Transverse colon (tissue), 4 donors: ENCODE measurements around the gene SERGEF. TPM values are rescaled to one million over a fixed set of nuclear protein-coding genes. Genes with fewer than 3 reads are reported as not detected.

Source experiments
- DNase-seq: peaks from one replicate; pipeline ENCODE4 v3.0.0-alpha.2; 2019
- H3K27ac ChIP-seq, 4 donors: fragments of 200-600 bp; sonication (generic); 2 replicates each; pipeline ENCODE4 v1.5.1; 2016 to 2018; ENCODE audit warnings: inconsistent platforms in 4 of 4
- H3K27me3 ChIP-seq: fragments of 200-600 bp; sonication (generic); 2 replicates; pipeline ENCODE4 v1.5.1; 2017; ENCODE audit warnings: inconsistent platforms
- H3K36me3 ChIP-seq, 4 donors: fragments of 200-600 bp; sonication (generic); 2 replicates each; pipeline ENCODE4 v1.5.1; 2017 to 2019; ENCODE audit warnings: inconsistent platforms in 4 of 4
- H3K4me1 ChIP-seq, 4 donors: fragments of 200-600 bp; sonication (generic); 2 replicates each; pipeline ENCODE4 v1.5.1; 2017 to 2020; ENCODE audit warnings: inconsistent platforms in 4 of 4
- H3K4me3 ChIP-seq, 4 donors: fragments of 200-600 bp; sonication (generic); 1 replicate in 1 of 4; 2 replicates in 3 of 4; pipeline versions ENCODE4 v1.5.1 to v1.6.1; 2017 to 2019; ENCODE audit warnings: inconsistent platforms in 4 of 4
- H3K9me3 ChIP-seq, 2 donors: fragments of 200-600 bp; sonication (generic); 2 replicates each; pipeline ENCODE4 v1.5.1; 2017 to 2019; ENCODE audit warnings: inconsistent platforms in 2 of 2
- CTCF ChIP-seq, 5 experiments: fragments of 200-600 bp in 3 of 5; fragments of 450-650 bp in 2 of 5; sonication (generic) in 3 of 5; IDR thresholded peaks; 1 replicate in 2 of 5; 2 replicates in 3 of 5; pipeline ENCODE4 v1.5.1; 2016 to 2017; ENCODE audit warnings: antibody characterized with exemption in 5 of 5, inconsistent platforms in 3 of 5, mild to moderate bottlenecking in 2 of 5, moderate library complexity in 1 of 5
- EP300 ChIP-seq: sonication (generic); formaldehyde crosslinking; IDR thresholded peaks from one replicate; pipeline ENCODE4 v1.6.1; 2017; ENCODE audit warnings: antibody characterized with exemption, low read depth
- POLR2A ChIP-seq: fragments of 450-650 bp; IDR thresholded peaks from one replicate; pipeline ENCODE4 v1.6.1; 2016; ENCODE audit warnings: antibody characterized with exemption, mild to moderate bottlenecking, moderate library complexity
- POLR2AphosphoS5 ChIP-seq, 3 donors: sonication (generic); formaldehyde crosslinking; IDR thresholded peaks; one replicate each; pipeline ENCODE4 v1.6.1; 2016; ENCODE audit warnings: antibody characterized with exemption in 3 of 3
- WGBS, 2 donors: methylation state at CpG; one replicate each; pipeline ENCODE4 v1.1.5; 2018; ENCODE audit warnings: low coverage in 1 of 2; 5-methylcytosine and 5-hydroxymethylcytosine counted together
- in situ Hi-C, 4 donors: fragments of 200-750 bp; cut with MboI; loops; one replicate each; pipeline versions ENCODE4 v1.15.0 to v1.15.1; 2017; ENCODE audit warnings: low sequenced_read_pairs in 3 of 4, low pct_ligation_motif_present in 1 of 4, low pct_unique_long_range_greater_than_20kb in 1 of 4
- intact Hi-C: fragments of 100-400 bp; cut with DNase I; formaldehyde crosslinking; loops from one replicate; pipeline ENCODE4 v1.15.1; 2023; ENCODE audit warnings: low total_unique reads
- total RNA-seq, 4 donors: library from RNA; depleted of rRNA; stranded (reverse); fragments of >200 nt; gene quantifications; one replicate each; pipeline ENCODE4 v1.1.0, GENCODE V29; 2016

SERGEF gene
- total RNA-seq, 4 donors from 2014 or later: 11.6 to 28.9 (median 19.1) TPM

DNA sequence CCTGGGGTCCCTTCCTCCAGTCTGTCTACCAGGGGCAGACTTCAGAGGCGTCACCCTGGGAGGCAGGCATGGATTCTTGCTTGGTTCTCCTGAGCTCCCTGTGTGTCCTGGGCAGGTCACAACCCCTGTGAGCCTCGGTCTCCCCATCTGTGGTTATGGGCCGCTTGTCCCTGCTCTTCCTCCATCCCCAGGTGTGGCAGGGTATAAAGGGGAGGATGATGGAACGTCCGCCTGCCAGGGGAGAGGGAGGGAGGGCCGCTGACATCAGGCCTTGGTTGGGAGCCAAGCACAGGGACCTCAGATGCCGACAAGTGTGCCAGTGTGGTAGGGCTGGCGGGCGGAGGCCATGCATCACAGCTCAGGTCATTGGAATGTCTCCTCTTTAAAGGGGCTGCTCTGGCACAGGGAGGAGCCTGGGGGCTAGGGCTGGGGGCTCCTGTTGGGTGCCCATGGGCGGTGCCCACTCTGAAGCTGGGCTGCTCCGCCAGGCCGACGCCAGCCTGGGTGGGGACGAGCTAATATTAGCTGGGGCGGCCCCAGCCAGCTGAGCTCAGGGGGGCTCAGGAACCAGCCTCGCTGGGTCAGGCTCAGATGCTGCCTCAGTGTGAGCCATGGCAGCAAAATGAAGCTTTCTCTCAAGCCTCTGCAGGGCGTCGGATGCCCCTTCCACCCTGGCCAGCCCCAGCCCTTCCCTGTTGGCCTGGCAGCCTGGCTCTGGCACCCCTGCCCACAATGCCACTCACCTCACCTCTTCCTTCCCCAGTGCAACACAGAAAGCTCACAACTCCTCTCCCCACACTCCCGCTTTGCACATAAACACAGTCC is 265.5 kb downstream of the SERGEF start:
- H3K36me3 ChIP-seq: no peaks in the 10 kb centered on the region
- no peaks in the 10 kb centered on the region for H3K4me1 ChIP-seq
- in situ Hi-C loops (no loop called here), intact Hi-C loops (no loop called here)
- no peak overlapping the region for H3K4me3 ChIP-seq
- WGBS, 2 donors: 67 to 83% methylated on average over 1 to 18 of the region's 19 CpGs
- no peak for DNase-seq
- TF ChIP-seq CTCF (IDR thresholded peaks at IDR 0.05) (no peak), EP300 (no peak), POLR2A (no peak), POLR2AphosphoS5 (IDR thresholded peaks at IDR 0.05) (no peak)
- H3K9me3 ChIP-seq: no peaks in the 10 kb centered on the region
- no peak overlapping the region for H3K27ac ChIP-seq
- H3K27me3 ChIP-seq: no peaks in the 10 kb centered on the region

DNA sequence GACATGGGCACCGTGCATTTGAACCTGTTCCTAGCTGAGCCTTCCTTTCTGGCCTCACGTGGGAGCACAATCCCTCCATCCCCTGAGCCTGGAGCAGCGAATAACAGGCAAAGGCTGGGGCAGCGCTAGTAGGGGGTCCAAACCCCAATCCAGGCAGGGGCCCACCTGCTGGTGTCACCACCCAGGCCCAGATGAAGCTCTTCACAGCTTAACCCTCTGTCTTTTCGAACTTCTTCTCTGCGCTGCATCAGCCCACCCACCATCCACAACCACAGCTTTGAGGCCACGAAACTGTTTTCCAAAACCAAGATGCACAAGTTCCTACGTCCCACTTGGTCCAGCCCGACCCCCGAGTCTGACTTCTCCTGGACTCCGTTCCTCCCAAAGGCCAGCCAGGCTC is 266.8 kb downstream of the SERGEF start:
- DNase-seq: no peak
- Histone ChIP-seq H3K4me3 (no peak overlapping the region), H3K27me3 (peaks cover 6% of the 10 kb centered on the region), H3K36me3 (no peaks in the 10 kb centered on the region), H3K27ac (no peak overlapping the region), H3K4me1 (no peaks in the 10 kb centered on the region), H3K9me3 (no peaks in the 10 kb centered on the region)
- in situ Hi-C loops (no loop called here), intact Hi-C loops (no loop called here)
- WGBS, 2 donors: 72 to 76% methylated on average over 7 to 11 of the region's 11 CpGs
- TF ChIP-seq CTCF (IDR thresholded peaks at IDR 0.05): no peak
- TF ChIP-seq POLR2A: no peak
- TF ChIP-seq POLR2AphosphoS5 (IDR thresholded peaks at IDR 0.05): no peak
- TF ChIP-seq EP300: no peak

DNA sequence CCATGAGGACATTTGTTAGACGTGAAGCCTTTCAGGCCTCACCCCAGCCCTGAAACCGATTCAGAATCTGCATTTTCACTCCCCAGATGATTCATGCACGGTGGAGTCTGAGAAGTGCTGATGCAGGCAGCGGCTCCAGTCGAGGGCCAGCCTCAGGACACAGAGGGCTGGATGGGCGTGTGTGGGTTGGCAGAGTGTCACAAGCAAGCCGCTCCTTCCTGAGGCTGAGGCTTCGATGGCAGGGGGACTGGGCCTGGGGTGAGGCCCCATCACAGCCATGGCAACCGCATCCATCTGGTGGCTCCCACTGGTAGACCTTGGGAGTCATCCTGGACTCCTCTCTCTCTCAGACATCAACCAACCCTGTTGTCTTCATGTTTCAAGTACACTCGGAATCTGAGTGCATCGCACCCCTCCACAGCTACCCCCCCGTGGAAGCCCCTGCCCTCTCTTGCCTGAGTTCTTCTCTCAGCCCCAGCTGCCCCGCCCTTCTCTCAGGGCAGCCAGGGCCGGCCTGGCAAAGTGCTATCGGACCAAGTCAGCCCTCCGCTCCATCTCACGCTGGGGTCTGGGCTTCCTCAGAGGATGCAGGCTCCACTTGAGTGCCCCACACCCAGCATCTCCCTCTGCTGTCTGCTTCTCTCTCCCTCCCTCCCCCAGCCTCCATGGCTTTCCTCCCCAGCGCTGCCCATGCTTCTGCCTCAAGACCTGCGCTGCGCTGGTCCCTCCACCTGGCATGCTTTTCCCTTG is 267.6 kb downstream of the SERGEF start:
- WGBS, 2 donors: 82 to 100% methylated on average over 1 to 20 of the region's 20 CpGs
- DNase-seq: no peak
- no peak overlapping the region for H3K4me3 ChIP-seq

More for the DNA sequence above, 267.6 kb downstream of the SERGEF start:
- in situ Hi-C loops (no loop called here), intact Hi-C loops (no loop called here)
- no peak overlapping the region for H3K27ac ChIP-seq
- peaks cover 15% of the 10 kb centered on the region for H3K27me3 ChIP-seq
- H3K36me3 ChIP-seq: no peaks in the 10 kb centered on the region
- no peaks in the 10 kb centered on the region for H3K4me1 ChIP-seq
- H3K9me3 ChIP-seq: no peaks in the 10 kb centered on the region
- no peak for TF ChIP-seq POLR2AphosphoS5 (IDR thresholded peaks at IDR 0.05)
- TF ChIP-seq CTCF (IDR thresholded peaks at IDR 0.05): no peak
- TF ChIP-seq EP300: no peak
- TF ChIP-seq POLR2A: no peak
